ENCODE data around the gene CHRNG. TPM values are rescaled to one million over a fixed set of nuclear protein-coding genes. Genes with fewer than 3 reads are reported as not detected.

The CHRNG gene
- total RNA-seq, 1 donor from 2014 or later = 0.87 TPM

GRCh38 chr2:232492963-232493700 is 46.4 kb upstream of the CHRNG start:
- no peaks in the 10 kb centered on the region for H3K36me3 Mint-ChIP-seq
- no peaks in the 10 kb centered on the region for H3K9me3 Mint-ChIP-seq
- H3K4me1 Mint-ChIP-seq (ENCODE audit: unreplicated experiment) = no peaks in the 10 kb centered on the region
- H3K27me3 Mint-ChIP-seq = peaks cover 64% of the 10 kb centered on the region
- TF ChIP-seq CTCF (conservative IDR thresholded peaks at IDR 0.05) = no peak
- H3K4me3 Mint-ChIP-seq = no peak overlapping the region
- DNase-seq (ENCODE audit: extremely low spot score, unreplicated experiment) = no peak
- H3K27ac Mint-ChIP-seq = no peak overlapping the region

GRCh38 chr2:232493701-232494474 is 45.6 kb upstream of the CHRNG start:
- Mint-ChIP-seq H3K27me3 (peaks cover 62% of the 10 kb centered on the region), H3K27ac (no peak overlapping the region), H3K4me3 (no peak overlapping the region), H3K36me3 (no peaks in the 10 kb centered on the region), H3K9me3 (no peaks in the 10 kb centered on the region), H3K4me1 (ENCODE audit: unreplicated experiment) (no peaks in the 10 kb centered on the region)
- TF ChIP-seq CTCF (conservative IDR thresholded peaks at IDR 0.05) = no peak
- DNase-seq (ENCODE audit: extremely low spot score, unreplicated experiment) = no peak

- Mint-ChIP-seq H3K4me1 (ENCODE audit: unreplicated experiment) (no peaks in the 10 kb centered on the region), H3K36me3 (no peaks in the 10 kb centered on the region), H3K4me3 (no peak overlapping the region), H3K9me3 (no peaks in the 10 kb centered on the region), H3K27me3 (peaks cover 59% of the 10 kb centered on the region), H3K27ac (no peak overlapping the region)
- no peak for TF ChIP-seq CTCF (conservative IDR thresholded peaks at IDR 0.05)
- DNase-seq (ENCODE audit: extremely low spot score, unreplicated experiment) = no peak
Observed at GRCh38 chr2:232494542-232494941, 45.0 kb upstream of the CHRNG start.

- TF ChIP-seq CTCF (conservative IDR thresholded peaks at IDR 0.05) = no peak
- Mint-ChIP-seq H3K9me3 (no peaks in the 10 kb centered on the region), H3K4me1 (ENCODE audit: unreplicated experiment) (no peaks in the 10 kb centered on the region), H3K36me3 (no peaks in the 10 kb centered on the region), H3K27ac (no peak overlapping the region), H3K4me3 (no peak overlapping the region), H3K27me3 (peaks cover 56% of the 10 kb centered on the region)
- no peak for DNase-seq (ENCODE audit: extremely low spot score, unreplicated experiment)
Observed at GRCh38 chr2:232495292-232495691, 44.2 kb upstream of the CHRNG start.

- DNase-seq (ENCODE audit: extremely low spot score, unreplicated experiment) = no peak
- Mint-ChIP-seq H3K9me3 (no peaks in the 10 kb centered on the region), H3K27me3 (peaks cover 51% of the 10 kb centered on the region), H3K4me3 (no peak overlapping the region), H3K27ac (no peak overlapping the region), H3K36me3 (no peaks in the 10 kb centered on the region), H3K4me1 (ENCODE audit: unreplicated experiment) (no peaks in the 10 kb centered on the region)
- no peak for TF ChIP-seq CTCF (conservative IDR thresholded peaks at IDR 0.05)
Observed at GRCh38 chr2:232496501-232497270, 42.8 kb upstream of the CHRNG start.
